LNCAP (cell line): ENCODE results near the gene ACY1.

Experiments
- TF ChIP-seq, protein P1 (sequence below): fragments of 450-650 bp; IDR thresholded peaks from 2 replicates; pipeline ENCODE4 v1.5.1; 2017; ENCODE audit warnings: mild to moderate bottlenecking

Gene ACY1

DNA sequence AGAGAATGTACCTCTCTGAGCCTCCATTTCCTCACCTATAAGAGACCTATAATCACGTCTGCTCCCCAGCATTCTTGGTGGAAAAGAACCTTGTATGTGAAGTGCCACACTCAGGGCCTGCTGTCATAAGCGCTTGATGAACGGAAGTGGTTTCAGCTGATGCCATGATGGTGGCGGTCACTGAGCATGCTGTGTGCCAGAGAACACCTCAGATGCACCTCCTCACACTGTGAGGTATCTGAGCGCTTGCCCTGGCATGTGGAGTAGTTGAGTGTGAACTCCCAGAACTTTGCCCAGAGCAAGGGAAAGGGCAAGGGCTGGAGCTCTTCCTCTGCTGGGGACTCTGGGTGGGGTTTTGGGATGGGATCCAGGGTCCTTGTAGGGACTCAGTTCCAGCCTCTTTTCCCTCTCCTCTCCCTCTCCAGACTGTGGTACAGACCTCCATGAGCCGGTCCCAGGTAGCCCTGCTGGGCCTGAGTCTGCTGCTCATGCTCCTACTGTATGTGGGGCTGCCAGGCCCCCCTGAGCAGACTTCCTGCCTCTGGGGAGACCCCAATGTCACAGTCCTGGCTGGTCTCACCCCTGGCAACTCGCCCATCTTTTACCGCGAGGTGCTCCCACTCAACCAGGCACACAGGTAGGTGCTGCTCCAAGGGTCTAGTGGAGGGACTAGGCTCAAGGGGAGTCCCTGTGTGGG, 5.7 kb upstream of the ACY1 start:
- TF ChIP-seq, protein P1, sequence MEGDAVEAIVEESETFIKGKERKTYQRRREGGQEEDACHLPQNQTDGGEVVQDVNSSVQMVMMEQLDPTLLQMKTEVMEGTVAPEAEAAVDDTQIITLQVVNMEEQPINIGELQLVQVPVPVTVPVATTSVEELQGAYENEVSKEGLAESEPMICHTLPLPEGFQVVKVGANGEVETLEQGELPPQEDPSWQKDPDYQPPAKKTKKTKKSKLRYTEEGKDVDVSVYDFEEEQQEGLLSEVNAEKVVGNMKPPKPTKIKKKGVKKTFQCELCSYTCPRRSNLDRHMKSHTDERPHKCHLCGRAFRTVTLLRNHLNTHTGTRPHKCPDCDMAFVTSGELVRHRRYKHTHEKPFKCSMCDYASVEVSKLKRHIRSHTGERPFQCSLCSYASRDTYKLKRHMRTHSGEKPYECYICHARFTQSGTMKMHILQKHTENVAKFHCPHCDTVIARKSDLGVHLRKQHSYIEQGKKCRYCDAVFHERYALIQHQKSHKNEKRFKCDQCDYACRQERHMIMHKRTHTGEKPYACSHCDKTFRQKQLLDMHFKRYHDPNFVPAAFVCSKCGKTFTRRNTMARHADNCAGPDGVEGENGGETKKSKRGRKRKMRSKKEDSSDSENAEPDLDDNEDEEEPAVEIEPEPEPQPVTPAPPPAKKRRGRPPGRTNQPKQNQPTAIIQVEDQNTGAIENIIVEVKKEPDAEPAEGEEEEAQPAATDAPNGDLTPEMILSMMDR, result no peak

DNA sequence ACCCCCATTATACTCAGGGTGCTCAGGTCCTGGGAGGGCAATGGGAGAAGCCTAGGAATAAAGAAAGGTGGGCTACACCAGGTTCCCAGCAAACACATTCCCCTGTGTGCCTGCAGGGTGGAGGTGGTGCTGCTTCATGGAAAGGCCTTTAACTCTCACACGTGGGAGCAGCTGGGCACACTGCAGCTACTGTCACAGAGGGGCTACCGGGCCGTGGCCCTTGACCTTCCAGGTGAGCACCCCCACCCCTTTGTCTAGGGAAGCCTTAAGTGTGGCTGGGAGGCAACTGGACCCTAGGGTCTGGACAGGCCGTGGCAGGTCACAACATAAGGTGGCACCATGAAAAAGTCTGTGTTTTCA, 5.2 kb upstream of the ACY1 start:
- TF ChIP-seq, protein P1, result no peak

- TF ChIP-seq, protein P1, result no peak
Observed at GRCh38 chr3:51980253-51980652, 3.1 kb upstream of the ACY1 start.

- TF ChIP-seq, protein P1, result peak; percentile 67
Observed at GRCh38 chr3:51982352-51982837, 940 bp upstream of the ACY1 start.

GRCh38 chr3:51983578-51984268, 388 bp downstream of the ACY1 start:
- TF ChIP-seq, protein P1, result no peak

GRCh38 chr3:51984269-51984647, 923 bp downstream of the ACY1 start:
- TF ChIP-seq, protein P1, result no peak

DNA sequence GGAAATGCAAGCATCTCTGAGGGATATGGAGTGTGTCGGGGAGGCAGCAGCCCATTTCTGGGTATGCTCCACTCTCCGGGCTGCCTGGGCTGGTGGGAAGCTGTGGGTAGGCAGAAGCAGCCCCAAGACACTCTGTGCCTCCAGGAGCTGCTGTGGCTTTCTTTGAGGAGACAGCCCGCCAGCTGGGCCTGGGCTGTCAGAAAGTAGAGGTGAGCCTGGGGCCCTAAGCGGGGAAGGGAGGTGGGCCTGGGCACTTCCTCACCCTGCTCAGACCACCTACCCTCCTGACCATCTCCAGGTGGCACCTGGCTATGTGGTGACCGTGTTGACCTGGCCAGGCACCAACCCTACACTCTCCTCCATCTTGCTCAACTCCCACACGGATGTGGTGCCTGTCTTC, 1.7 kb downstream of the ACY1 start:
- TF ChIP-seq, protein P1, result no peak
